HCT116 (cell line): ENCODE results near the gene GAK. TPM values are rescaled to one million over a fixed set of nuclear protein-coding genes. Genes with fewer than 3 reads are reported as not detected.

ENCODE experiments used
- ATAC-seq: fragments of 200-7000 bp; cut with Tn5 transposase; 2 replicates; pipeline ENCODE4 v1.9.1; 2020; ENCODE audit warnings: mild to moderate bottlenecking, moderate library complexity
- BruUV-seq: library from RNA; stranded (reverse); fragments of 400-500 nt; replicated peaks from 2 replicates; lab custom pipeline; 2021; lab: Mats Ljungman, UMichigan
- CTCF ChIA-PET: fragments of 300-600 bp; sonication (Branson Sonifier 250); formaldehyde crosslinking; loops from one replicate; lab custom pipeline; 2021; ENCODE audit warnings: antibody characterized with exemption; lab: Charles Lee
- POLR2A ChIA-PET: fragments of 300-600, 350-600 bp; sonication (Branson Sonifier 250); formaldehyde crosslinking; loops from one replicate; lab custom pipeline; 2021; ENCODE audit warnings: antibody characterized with exemption; lab: Charles Lee
- RAD21 ChIA-PET, 2 experiments: fragments of 300-600 bp; sonication (Branson Sonifier 250); formaldehyde crosslinking; loops; one replicate each; lab custom pipeline; 2023; ENCODE audit warnings: low total read pairs in 2 of 2; ENCODE audit not compliant: uncharacterized antibody in 2 of 2, unreplicated experiment in 2 of 2, low non-redundant PET in 1 of 2; lab: Charles Lee
- DNase-seq: peaks from one replicate; pipeline ENCODE4 v3.0.0-alpha.2; 2010; ENCODE audit warnings: low read depth, low spot score
- H2AFZ ChIP-seq: fragments of 200-600 bp; shearing (Covaris generic), sonication (generic); 2 replicates; pipeline ENCODE4 v1.6.1; 2017; ENCODE audit warnings: low read depth, mixed run types, mixed read lengths, antibody characterized with exemption, low read length; ENCODE audit not compliant: poor library complexity, severe bottlenecking
- H3K27ac ChIP-seq: 2 replicates; pipeline ENCODE4 v1.5.1; 2012; ENCODE audit warnings: low read depth, low read length
- H3K27me3 ChIP-seq: fragments of 200-600 bp; sonication (generic); 2 replicates; pipeline ENCODE4 v1.6.1; 2016; ENCODE audit warnings: mixed run types, low read length, mixed read lengths; ENCODE audit not compliant: insufficient read depth
- H3K36me3 ChIP-seq, 2 experiments: fragments of 200-500 bp in 1 of 2; fragments of 200-600 bp in 1 of 2; sonication (Bioruptor generic) in 1 of 2; sonication (generic) in 1 of 2; 2 replicates each; pipeline versions ENCODE4 v1.5.1 to v1.6.1; 2014 to 2016; ENCODE audit warnings: low read length in 2 of 2, inconsistent platforms in 1 of 2, mixed read lengths in 1 of 2, mixed run types in 1 of 2; ENCODE audit not compliant: insufficient read depth in 2 of 2, control insufficient read depth in 1 of 2
- H3K4me1 ChIP-seq, 2 experiments: fragments of 200-600 bp in 1 of 2; sonication (generic) in 1 of 2; 2 replicates each; pipeline versions ENCODE4 v1.5.1 to v1.6.1; 2012 to 2017; ENCODE audit warnings: low read length in 2 of 2, inconsistent platforms in 1 of 2, mild to moderate bottlenecking in 1 of 2, mixed read lengths in 1 of 2, mixed run types in 1 of 2, moderate library complexity in 1 of 2; ENCODE audit not compliant: insufficient read depth in 2 of 2, control insufficient read depth in 1 of 2
- H3K4me2 ChIP-seq: fragments of 200-600 bp; sonication (generic); 2 replicates; pipeline ENCODE4 v1.6.1; 2017; ENCODE audit warnings: mixed run types, low read length, mixed read lengths
- H3K4me3 ChIP-seq, 2 experiments: fragments of 200-600 bp in 1 of 2; sonication (generic) in 1 of 2; replicated peaks in 1 of 2; 2 replicates each; pipeline ENCODE4 v1.5.1; 2011 to 2016; ENCODE audit warnings: low read length in 2 of 2, control low read depth in 1 of 2, low read depth in 1 of 2, mild to moderate bottlenecking in 1 of 2, mixed read lengths in 1 of 2, mixed run types in 1 of 2
- H3K79me2 ChIP-seq: fragments of 200-600 bp; sonication (generic); 2 replicates; pipeline ENCODE4 v1.6.1; 2017; ENCODE audit warnings: mild to moderate bottlenecking, mixed run types, low read length, moderate library complexity, mixed read lengths; ENCODE audit not compliant: insufficient read depth
- H3K9ac ChIP-seq: fragments of 200-600 bp; sonication (generic); 2 replicates; pipeline ENCODE4 v1.6.1; 2016; ENCODE audit warnings: low read length, mixed read lengths
- H3K9me2 ChIP-seq: fragments of 200-600 bp; sonication (generic), shearing (Covaris generic); 2 replicates; pipeline ENCODE4 v1.6.1; 2017; ENCODE audit warnings: mixed run types, mild to moderate bottlenecking, moderate library complexity; ENCODE audit not compliant: insufficient read depth
- H3K9me3 ChIP-seq, 2 experiments: fragments of 200-500 bp in 1 of 2; fragments of 200-600 bp in 1 of 2; sonication (Bioruptor generic) in 1 of 2; sonication (generic) in 1 of 2; 2 replicates each; pipeline ENCODE4 v1.6.1; 2014 to 2017; ENCODE audit warnings: low read length in 2 of 2, mixed read lengths in 2 of 2, inconsistent platforms in 1 of 2, low read depth in 1 of 2, mild to moderate bottlenecking in 1 of 2, mixed run types in 1 of 2, moderate library complexity in 1 of 2; ENCODE audit not compliant: control insufficient read depth in 1 of 2, insufficient read depth in 1 of 2
- H4K20me1 ChIP-seq: fragments of 200-600 bp; sonication (generic), shearing (Covaris generic); 2 replicates; pipeline ENCODE4 v1.6.1; 2017; ENCODE audit warnings: mixed run types, mild to moderate bottlenecking, moderate library complexity; ENCODE audit not compliant: insufficient read depth
- ATF3 ChIP-seq: IDR thresholded peaks from 2 replicates; pipeline ENCODE4 v1.6.1; 2012
- CBX3 ChIP-seq: IDR thresholded peaks from 2 replicates; pipeline ENCODE4 v1.6.1; 2012; ENCODE audit warnings: low read depth
- CEBPB ChIP-seq: IDR thresholded peaks from 2 replicates; pipeline ENCODE4 v1.6.1; 2012; ENCODE audit warnings: low read depth
- EGR1 ChIP-seq: IDR thresholded peaks from 2 replicates; pipeline ENCODE4 v1.6.1; 2012; ENCODE audit warnings: low read depth
- EZH2 ChIP-seq: fragments of 200-600 bp; sonication (generic); IDR thresholded peaks from 2 replicates; pipeline ENCODE4 v1.6.1; 2017; ENCODE audit warnings: antibody characterized with exemption, mixed run types
- EZH2phosphoT487 ChIP-seq: fragments of 200-600 bp; IDR thresholded peaks from 2 replicates; pipeline ENCODE4 v1.6.1; 2018; ENCODE audit warnings: antibody characterized with exemption, borderline replicate concordance
- FOSL1 ChIP-seq: IDR thresholded peaks from 2 replicates; pipeline ENCODE4 v1.6.1; 2012; ENCODE audit warnings: low read depth
- MAX ChIP-seq: IDR thresholded peaks from 2 replicates; pipeline ENCODE4 v1.6.1; 2012
- POLR2A ChIP-seq: IDR thresholded peaks from 2 replicates; pipeline ENCODE4 v1.7.0; 2011; ENCODE audit warnings: borderline replicate concordance; ENCODE audit not compliant: insufficient read depth, insufficient read length; ENCODE audit errors: extremely low read depth
- POLR2AphosphoS5 ChIP-seq: IDR thresholded peaks from 2 replicates; pipeline ENCODE4 v1.6.1; 2011; ENCODE audit warnings: mild to moderate bottlenecking, low read depth, low read length, moderate library complexity
- RAD21 ChIP-seq: IDR thresholded peaks from 2 replicates; pipeline ENCODE4 v1.6.1; 2012; ENCODE audit warnings: low read depth, mild to moderate bottlenecking
- SIN3A ChIP-seq: IDR thresholded peaks from 2 replicates; pipeline ENCODE4 v1.6.1; 2012; ENCODE audit warnings: low read depth
- SP1 ChIP-seq: IDR thresholded peaks from 2 replicates; pipeline ENCODE4 v1.6.1; 2012; ENCODE audit warnings: low read depth
- ZNF274 ChIP-seq: fragments of 200-500 bp; sonication (Bioruptor generic); IDR thresholded peaks from 2 replicates; pipeline ENCODE4 v1.6.1; 2014; ENCODE audit warnings: mild to moderate bottlenecking, low read depth, low read length, inconsistent platforms
- intact Hi-C: fragments of 100-400 bp; cut with micrococcal nuclease; formaldehyde crosslinking; loops from 2 replicates; pipeline ENCODE4 v1.10.0; 2022
- total RNA-seq: library from RNA; stranded (reverse); gene quantifications from one replicate; pipeline ENCODE4 v1.2.1, GENCODE V29; 2021; ENCODE audit not compliant: unreplicated experiment
- TF ChIP-seq, protein P1 (sequence below): IDR thresholded peaks from 2 replicates; pipeline ENCODE4 v1.6.1; 2011; ENCODE audit warnings: mild to moderate bottlenecking, low read length, moderate library complexity; ENCODE audit not compliant: insufficient replicate concordance; ENCODE audit errors: extremely low read depth

The GAK gene
- total RNA-seq, 1 experiment from 2014 or later = 123 TPM

- Histone ChIP-seq H3K27me3 (no peaks in the 10 kb centered on the region), H2AFZ (no peak overlapping the region), H3K79me2 (peaks cover 68% of the 10 kb centered on the region), H3K9me2 (no peaks in the 10 kb centered on the region), H3K4me2 (no peak overlapping the region), H3K9me3 (no peaks in the 10 kb centered on the region), H4K20me1 (0 out of 2 replicates have a peak, but pooled peaks cover 5% of the 10 kb centered on the region), H3K4me3 (no peak overlapping the region), H3K9ac (no peak overlapping the region), H3K27ac (no peak overlapping the region), H3K36me3 (peaks cover 0 to 4% of the 10 kb centered on the region in 2 experiments; a peak in 2 of 4 replicates), H3K4me1 (no peaks in the 10 kb centered on the region)
- DNase-seq = no peak
- ChIA-PET RAD21 (no interaction called here), POLR2A (no interaction called here), CTCF (no interaction called here)
- TF ChIP-seq FOSL1 (no peak), EZH2 (no peak)
- intact Hi-C loops = loop anchor here (10.0 kb wide), 1 partner anchor 70 kb away; no protein-coding TSS in a partner anchor
- no peak for ATAC-seq
- no TSS peak for BruUV-seq
Measured at GRCh38 chr4:914531-914930, 17.6 kb downstream of the GAK start.

- Histone ChIP-seq H3K4me2 (no peak overlapping the region), H3K9me2 (no peaks in the 10 kb centered on the region), H2AFZ (no peak overlapping the region), H3K27ac (no peak overlapping the region), H3K36me3 (peaks cover 0 to 7% of the 10 kb centered on the region in 2 experiments; a peak in 2 of 4 replicates), H3K27me3 (no peaks in the 10 kb centered on the region), H3K9ac (no peak overlapping the region), H3K9me3 (no peaks in the 10 kb centered on the region), H4K20me1 (0 out of 2 replicates have a peak, but pooled peaks cover 5% of the 10 kb centered on the region), H3K79me2 (peaks cover 56% of the 10 kb centered on the region), H3K4me1 (no peaks in the 10 kb centered on the region), H3K4me3 (no peak overlapping the region)
- ChIA-PET RAD21 (no interaction called here), CTCF (no interaction called here), POLR2A (no interaction called here)
- intact Hi-C loops = loop anchor here (10.0 kb wide), 1 partner anchor 68 kb away; no protein-coding TSS in a partner anchor
- BruUV-seq = no TSS peak
- ATAC-seq = no peak
- TF ChIP-seq ATF3 (no peak), ZNF274 (no peak), MAX (no peak), CBX3 (no peak), RAD21 (no peak), CEBPB (no peak), SIN3A (no peak), EZH2phosphoT487 (no peak), SP1 (no peak), POLR2AphosphoS5 (no peak), EGR1 (no peak), POLR2A (no peak), FOSL1 (no peak)
- TF ChIP-seq, protein P1, sequence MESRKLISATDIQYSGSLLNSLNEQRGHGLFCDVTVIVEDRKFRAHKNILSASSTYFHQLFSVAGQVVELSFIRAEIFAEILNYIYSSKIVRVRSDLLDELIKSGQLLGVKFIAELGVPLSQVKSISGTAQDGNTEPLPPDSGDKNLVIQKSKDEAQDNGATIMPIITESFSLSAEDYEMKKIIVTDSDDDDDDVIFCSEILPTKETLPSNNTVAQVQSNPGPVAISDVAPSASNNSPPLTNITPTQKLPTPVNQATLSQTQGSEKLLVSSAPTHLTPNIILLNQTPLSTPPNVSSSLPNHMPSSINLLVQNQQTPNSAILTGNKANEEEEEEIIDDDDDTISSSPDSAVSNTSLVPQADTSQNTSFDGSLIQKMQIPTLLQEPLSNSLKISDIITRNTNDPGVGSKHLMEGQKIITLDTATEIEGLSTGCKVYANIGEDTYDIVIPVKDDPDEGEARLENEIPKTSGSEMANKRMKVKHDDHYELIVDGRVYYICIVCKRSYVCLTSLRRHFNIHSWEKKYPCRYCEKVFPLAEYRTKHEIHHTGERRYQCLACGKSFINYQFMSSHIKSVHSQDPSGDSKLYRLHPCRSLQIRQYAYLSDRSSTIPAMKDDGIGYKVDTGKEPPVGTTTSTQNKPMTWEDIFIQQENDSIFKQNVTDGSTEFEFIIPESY = no peak
- no peak for DNase-seq
Measured at GRCh38 chr4:913280-913618, 18.9 kb downstream of the GAK start.
